GM19452 (cell line): ENCODE measurements around the gene REV3L.
"Not testable (repeated sequence)": the region's sequence is repeated elsewhere in the genome, so short reads cannot be mapped to it uniquely, and the experiment has no call there.

Experiments used
- ATAC-seq: cut with Tn5 transposase; IDR thresholded peaks from one replicate; pipeline ENCODE4 v1.9.1; 2021; ENCODE audit not compliant: unreplicated experiment

REV3L gene

DNA sequence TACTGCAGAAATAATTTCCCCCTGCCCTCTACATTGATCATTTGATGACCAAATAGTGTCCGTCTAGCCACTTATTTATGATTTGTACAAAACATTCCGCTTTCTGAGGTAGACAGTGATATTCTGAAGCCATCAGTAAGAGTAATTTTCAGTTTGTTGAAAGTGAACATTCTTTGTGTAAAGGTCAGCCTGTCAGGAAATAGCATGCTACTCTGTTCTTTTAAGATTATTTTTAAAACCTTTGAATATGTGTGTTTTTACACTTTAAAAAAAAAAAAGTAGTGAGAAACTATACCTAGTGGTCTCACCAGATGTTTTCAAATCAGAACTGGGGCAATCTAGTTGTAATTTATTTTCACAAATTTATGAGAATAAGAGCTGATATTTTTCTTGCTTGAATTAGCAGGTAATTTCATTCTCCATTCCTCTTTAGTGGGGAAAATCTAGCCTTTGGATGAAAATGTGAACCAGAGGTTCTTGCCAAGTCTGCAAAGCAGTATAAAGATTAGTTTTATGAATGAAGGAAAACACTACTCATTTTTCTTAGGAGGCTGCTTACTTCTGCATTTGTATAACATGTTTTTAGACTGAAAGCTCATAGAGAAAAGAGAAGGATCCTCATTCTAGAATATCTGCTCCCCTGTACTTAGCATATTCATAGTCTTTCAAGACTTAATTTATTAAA lies 12.1 kb upstream of the REV3L start:
- ATAC-seq, result no peak

GRCh38 chr6:111492499-111492898 lies 9.5 kb upstream of the REV3L start:
- no peak for ATAC-seq

GRCh38 chr6:111490067-111490466 lies 7.0 kb upstream of the REV3L start:
- no peak for ATAC-seq

DNA sequence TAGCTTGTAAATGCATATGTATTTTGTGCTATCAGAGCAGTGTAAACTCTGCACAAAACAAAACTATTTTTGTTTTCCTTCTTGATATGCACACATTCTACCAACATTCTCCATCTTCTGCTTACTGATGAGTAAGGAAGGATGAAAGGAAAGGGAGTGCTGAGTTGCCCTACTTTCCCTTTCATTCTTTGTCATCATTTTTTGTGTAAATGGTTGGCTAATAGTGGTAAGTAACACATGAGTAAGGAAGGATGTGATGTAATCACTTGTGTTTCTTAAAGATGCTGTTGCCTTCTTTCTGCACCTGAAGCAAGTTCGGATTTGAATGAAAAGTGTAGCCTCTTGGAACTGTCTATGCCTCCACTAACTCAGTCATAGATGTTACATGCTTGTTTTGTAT lies 4.6 kb upstream of the REV3L start:
- peak; percentile 28 for ATAC-seq

DNA sequence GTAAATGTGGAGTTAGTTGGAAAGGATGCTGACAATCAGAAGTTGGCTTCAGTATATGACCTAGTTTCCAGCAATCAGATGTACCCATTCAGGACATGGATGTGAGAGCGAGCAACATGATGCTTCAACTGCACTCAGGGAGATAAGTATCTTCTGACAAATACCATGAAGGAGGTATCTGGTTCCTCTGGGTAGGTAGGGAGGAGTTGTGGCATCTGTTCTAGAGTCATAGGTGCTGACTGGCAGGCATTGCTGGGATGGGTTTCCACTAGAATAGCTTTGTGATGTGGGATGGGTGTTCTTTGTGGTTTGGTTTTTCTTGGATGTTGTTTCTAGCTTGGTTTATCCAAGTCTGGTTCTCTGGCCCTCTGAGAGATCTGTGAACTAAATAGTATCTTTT lies 3.9 kb upstream of the REV3L start:
- ATAC-seq, result no peak

DNA sequence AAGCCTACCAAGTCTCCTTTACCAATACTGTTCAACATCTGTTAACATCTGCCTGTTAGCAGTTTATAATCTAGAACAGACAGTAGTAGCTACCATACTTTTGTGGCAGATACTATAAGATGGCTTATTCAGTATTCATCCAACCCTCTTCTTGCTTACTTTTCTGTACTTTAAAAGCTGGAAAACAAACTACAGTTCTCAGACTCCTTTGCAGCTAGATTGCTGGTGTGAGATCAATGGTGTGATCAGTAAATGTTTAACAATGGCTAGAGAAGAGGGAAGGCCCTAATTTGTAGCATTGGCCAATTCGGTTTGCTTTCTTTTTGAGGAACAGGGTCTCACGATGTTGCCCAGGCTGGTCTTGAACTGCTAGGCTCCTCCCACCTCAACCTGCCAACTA lies 3.5 kb upstream of the REV3L start:
- ATAC-seq, result no peak

DNA sequence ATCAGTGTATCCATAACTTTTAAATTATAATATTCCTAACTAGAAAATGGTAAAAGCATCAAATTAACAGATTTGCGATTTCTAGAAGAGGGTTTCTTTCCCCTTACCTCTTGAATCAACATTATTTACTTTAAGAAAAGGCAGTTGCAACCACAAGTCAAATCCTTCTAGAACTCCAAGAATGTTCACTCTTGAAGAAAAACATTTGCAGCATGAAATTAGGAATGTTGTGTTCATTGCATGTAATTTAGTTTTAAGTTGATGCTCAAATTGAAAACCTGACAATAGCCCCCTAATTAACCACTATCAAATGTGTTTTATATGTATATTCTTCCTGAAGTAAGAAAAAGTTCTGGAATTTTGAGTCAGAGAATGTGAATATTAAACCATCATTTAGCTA lies 2.3 kb upstream of the REV3L start:
- ATAC-seq, result no peak

- no peak for ATAC-seq
These were observed 1.6 kb upstream of the REV3L start for GRCh38 chr6:111484633-111484930.

- peak; percentile 51 for ATAC-seq
These were observed 966 bp upstream of the REV3L start for GRCh38 chr6:111483736-111484632.

GRCh38 chr6:111482188-111482958 lies 645 bp downstream of the REV3L start:
- ATAC-seq, result peak; percentile 21

GRCh38 chr6:111481836-111482187 lies 1.2 kb downstream of the REV3L start:
- ATAC-seq, result no peak

DNA sequence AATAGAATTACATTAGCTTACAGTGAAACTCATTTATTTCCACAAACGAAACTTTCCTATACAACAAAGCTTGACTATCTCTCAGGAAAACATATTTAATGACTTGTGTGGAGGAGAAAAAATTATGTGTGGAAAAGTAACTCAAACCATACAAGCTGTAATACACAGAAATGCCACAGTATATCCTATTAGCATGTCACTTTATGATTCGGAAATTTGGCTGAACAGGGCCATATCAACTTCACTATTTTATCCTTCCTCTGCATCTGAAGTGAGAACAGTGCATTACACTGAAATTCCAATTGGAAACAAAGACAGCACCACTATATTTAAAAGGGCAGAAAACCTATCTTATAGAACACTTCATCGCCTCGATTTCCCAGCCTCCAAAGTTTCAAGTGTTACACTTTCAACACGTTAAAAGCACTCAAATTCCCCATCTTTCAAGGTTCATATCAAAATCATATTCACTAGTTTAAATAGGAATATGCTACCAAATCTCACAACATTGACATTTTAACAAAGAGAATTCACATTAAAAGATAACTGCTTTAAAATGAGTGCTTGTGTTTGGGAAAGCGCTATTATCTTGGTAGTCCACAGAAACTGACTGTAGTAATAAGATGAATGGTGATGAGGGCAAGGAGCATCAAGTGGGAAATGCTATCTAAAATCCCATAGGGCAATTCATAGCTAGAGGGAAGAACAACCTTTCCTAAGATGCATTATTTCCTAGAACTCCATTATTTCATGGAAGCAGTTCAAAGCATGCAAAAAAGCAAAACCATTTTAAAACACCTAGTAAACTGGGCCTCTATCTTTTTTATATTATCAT lies 1.8 kb downstream of the REV3L start:
- ATAC-seq, result no peak

DNA sequence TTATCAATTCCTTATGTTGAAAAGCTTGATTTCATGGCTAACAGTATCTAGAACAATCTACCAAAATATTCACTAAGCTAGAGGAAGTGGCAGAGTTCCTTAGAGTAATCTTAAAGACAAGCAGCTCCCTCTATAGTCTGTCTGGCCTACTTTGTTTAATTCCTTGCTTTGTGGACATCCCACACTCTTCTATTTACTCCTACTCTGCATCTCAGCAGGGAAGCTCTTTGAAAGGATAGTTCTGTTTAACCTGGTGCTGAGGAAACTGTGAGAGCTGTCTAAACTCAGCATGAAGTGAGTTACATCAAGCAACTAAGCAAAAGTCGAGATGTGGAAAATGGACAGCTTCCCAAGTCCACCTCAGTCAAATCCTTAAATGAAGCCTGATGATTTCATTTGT lies 4.3 kb downstream of the REV3L start:
- no peak for ATAC-seq

GRCh38 chr6:111478064-111478476 lies 4.9 kb downstream of the REV3L start:
- no peak for ATAC-seq

DNA sequence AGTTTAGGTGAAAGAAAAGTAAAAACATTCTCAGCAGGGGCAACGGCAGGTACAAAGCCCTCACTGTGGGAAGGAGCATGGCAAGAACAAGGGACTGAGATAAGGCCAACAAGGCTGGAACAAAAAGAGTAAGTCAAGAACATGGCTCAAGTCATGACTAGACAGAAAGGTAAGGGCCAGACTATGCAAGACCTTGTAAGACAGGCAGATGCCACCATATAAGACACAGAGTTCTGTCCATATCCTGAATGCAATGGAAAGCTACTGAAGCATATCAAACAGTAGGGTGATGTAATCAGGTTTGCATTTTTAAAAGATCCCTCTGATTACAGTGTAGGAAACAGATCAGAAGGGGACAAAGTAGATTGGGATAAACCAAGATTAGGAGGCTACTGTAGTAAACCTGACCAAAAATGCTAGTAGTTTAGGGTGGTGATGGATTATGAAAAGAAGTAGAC lies 5.5 kb downstream of the REV3L start:
- peak; percentile 34 for ATAC-seq

DNA sequence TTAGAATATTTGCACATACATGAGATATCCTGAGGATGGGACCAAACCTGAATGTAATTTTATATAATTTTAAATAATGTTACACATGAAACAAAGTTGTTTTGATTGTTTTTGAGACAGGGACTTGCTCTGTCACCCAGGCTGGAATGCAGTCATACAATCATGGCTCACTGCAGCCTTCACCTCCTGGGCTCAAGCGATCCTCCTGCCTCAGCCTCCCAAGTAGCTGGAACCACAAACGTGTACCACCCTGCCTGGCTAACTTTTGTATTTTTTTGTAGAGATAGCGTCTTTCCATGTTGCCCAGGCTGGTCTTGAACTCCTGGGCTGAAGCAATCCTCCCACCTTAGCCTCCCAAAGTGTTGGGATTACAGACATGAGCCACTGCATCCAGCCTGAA lies 7.0 kb downstream of the REV3L start:
- not testable (repeated sequence) for ATAC-seq

DNA sequence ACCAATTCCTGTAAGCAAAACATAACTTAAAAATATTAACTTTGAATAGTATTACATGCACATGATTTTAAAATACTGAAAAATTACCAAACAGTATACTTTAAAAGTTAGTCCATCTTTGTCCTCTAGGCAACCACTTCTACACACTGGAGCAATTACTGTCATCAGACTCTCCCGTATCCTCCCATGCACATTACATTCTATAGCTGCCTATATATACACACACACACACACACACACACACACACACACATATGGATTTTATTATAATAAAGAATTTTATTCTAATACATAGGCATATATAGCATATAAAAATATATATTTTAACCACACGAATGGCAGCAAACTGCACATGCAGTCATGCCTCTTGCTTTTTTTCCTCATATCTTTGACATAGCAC lies 8.2 kb downstream of the REV3L start:
- ATAC-seq, result no peak

DNA sequence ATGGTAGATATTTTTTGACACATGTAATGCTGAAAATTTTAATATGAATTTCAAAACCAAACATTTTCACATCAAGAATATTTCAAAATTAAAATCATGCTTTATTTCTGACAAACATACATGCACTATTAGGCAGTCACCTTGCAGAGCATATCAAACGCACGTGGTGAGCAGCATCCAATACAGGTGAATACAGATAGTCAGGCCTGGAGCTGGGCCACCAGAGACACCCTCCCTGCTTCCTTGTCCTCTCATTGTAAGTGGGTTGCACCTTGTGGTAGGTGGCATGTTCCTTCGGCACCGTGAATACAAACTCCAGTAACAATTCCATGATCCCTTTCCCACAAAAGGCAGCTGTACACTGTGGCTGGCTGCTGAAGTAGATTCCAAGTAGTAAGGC lies 8.9 kb downstream of the REV3L start:
- ATAC-seq, result no peak

GRCh38 chr6:111472933-111473435 lies 10.0 kb downstream of the REV3L start:
- ATAC-seq, result no peak

DNA sequence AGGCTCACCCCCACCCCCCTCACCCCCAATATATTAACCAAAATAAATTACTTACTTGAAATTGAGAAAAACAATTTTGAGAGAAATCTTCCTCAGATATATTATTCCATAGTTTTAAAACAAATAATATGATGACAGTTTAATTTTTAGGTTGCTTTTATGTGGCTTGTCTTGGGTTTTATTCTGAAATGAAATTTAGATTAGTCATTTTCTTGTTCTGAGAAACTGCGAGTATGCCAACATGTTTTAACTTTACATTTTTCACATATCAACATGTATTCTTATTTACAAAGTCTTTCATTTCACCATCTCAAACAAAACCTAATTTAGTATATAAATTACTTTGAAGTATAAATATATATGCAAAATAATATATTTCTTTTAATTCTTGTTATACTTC lies 11.1 kb downstream of the REV3L start:
- ATAC-seq, result no peak

DNA sequence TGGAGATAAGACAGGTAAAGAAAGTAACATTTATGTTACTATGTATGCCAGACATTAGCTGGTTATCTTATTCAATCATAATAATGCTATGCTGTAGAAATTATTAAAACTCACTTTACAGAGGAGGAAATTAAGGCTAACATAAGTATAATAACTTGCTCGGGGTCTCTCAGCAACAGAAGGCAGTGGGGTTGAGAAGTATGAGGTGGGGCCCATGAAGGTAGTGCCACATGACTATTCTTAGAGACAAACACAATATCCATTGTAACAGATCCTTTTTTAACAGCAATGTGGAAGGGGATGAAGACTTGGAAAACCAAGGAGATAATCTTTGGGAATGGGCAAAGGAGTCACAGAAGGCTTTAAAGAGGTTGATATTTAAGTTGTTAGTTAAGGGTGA lies 11.5 kb downstream of the REV3L start:
- ATAC-seq, result no peak
